Measurements from ENCODE around the gene PIK3R1.

PIK3R1 gene

DNA sequence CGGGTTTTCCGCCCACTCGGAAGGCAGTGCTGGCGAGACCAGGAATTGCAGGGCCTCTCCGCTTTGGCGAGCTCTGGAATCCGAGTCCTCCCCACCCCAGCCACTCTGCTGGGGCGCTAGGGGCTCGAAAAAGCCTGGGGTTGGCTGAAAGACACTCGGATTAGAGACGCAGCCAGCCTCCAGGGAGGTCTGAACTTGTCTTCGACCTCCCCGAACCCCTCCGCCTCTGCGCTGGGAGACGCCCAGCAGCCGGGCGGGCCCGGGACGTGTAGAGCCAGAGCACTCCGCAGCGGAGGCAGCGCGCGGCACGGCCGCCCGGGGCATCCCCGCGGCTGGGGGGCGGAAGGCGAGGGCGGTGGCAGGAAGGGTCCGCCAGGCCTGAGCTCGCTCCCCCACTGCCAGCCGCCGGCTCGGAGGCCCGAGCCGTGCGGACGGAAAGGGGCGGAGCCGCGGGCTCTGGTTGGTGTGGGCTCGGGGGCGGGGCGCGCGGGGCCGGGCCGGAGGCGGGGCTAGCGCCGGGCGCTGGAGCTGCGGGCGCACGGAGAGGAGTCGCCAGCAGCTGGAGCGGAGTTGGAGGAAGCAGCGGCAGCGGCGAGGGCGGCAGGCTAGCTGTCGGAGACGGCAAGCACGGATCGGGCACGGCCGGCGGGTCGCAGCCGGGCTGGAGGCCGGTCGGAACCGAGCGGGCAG is at the start of gene PIK3R1:
Gene PIK3R1, plus strand, starts transcription at position 549 of the 690 bp plus-strand sequence. CDS start 10,920 bp downstream, outside the sequence.
- peaks cover 14% of the 10 kb centered on the region for H3K27me3 ChIP-seq (ENCODE audit: control insufficient read depth, insufficient read depth, low read length)
- no peaks in the 10 kb centered on the region for H3K4me1 ChIP-seq (ENCODE audit: control insufficient read depth, insufficient read depth, low read length)
- H3K27ac ChIP-seq (ENCODE audit: low read length) = no peak within 1 kb of the TSS
- peak; percentile 61 for DNase-seq (ENCODE audit: low read depth, low spot score)
- no CpG with 5 or more reads among the region's 78 CpGs for WGBS (ENCODE audit: insufficient coverage, insufficient read length)
- H3K9me3 ChIP-seq (ENCODE audit: control insufficient read depth, insufficient read depth, low read length) = no peaks in the 10 kb centered on the region; the same call in 1 of the 2 replicates
- peak within 1 kb of the TSS; percentile 75 for H3K4me3 ChIP-seq (ENCODE audit: low read length)
- H3K36me3 ChIP-seq (ENCODE audit: control insufficient read depth, insufficient read depth, low read length) = no peaks in the 10 kb centered on the region

DNA sequence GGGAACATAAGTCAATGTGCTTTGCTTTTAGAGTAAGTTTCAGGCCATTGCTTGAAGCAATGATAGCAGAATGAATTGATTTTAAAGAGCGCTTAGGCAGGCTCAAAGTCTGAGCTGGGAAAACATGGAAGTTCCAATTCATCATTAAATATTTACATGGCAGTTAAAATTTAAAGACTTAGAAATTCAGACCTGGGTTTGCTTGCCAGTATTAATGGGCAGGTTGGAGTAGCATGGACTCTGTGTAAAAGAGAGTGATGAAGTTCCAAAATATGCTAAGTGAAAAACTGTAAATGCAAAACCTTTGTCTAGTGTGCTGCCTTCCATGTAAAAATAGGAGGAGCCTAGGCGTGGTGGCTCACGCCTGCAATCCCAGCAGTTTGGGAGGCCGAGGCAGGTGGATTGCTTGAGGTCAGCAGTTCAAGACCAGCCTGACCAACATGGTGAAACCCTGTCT is 48.3 kb upstream of the PIK3R1 start:
- no peaks in the 10 kb centered on the region for H3K4me1 ChIP-seq (ENCODE audit: control insufficient read depth, insufficient read depth, low read length)
- no peak for DNase-seq (ENCODE audit: low read depth, low spot score)
- no peak overlapping the region for H3K27ac ChIP-seq (ENCODE audit: low read length)
- no peaks in the 10 kb centered on the region for H3K9me3 ChIP-seq (ENCODE audit: control insufficient read depth, insufficient read depth, low read length)
- H3K4me3 ChIP-seq (ENCODE audit: low read length) = no peak overlapping the region
- no peaks in the 10 kb centered on the region for H3K27me3 ChIP-seq (ENCODE audit: control insufficient read depth, insufficient read depth, low read length)
- H3K36me3 ChIP-seq (ENCODE audit: control insufficient read depth, insufficient read depth, low read length) = no peaks in the 10 kb centered on the region
- no CpG with 5 or more reads among the region's 4 CpGs for WGBS (ENCODE audit: insufficient coverage, insufficient read length)

DNA sequence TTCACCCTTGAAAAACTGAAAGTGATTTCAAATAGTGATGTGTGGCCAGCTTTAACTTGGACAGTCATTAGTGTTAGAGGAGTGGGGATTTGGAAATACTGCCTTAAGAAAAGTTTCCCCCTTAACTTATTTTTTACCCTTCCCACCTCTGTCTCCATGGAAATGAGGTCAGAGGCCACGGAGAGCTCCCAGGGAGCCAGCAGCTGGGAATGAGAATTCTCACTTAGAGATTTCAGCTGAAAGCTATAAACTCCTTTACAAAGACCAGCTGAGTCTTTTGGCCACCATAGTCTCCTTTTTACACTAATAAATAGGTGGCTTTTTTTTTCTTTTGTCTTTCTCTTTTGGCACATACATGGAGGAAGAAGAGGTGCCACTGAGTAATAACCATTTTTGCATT is 45.7 kb upstream of the PIK3R1 start:
- H3K9me3 ChIP-seq (ENCODE audit: control insufficient read depth, insufficient read depth, low read length) = no peaks in the 10 kb centered on the region
- no peaks in the 10 kb centered on the region for H3K36me3 ChIP-seq (ENCODE audit: control insufficient read depth, insufficient read depth, low read length)
- no peak overlapping the region for H3K27ac ChIP-seq (ENCODE audit: low read length)
- H3K4me1 ChIP-seq (ENCODE audit: control insufficient read depth, insufficient read depth, low read length) = no peaks in the 10 kb centered on the region
- no peak overlapping the region for H3K4me3 ChIP-seq (ENCODE audit: low read length)
- WGBS (ENCODE audit: insufficient coverage, insufficient read length) = no CpG with 5 or more reads among the region's 1 CpG
- H3K27me3 ChIP-seq (ENCODE audit: control insufficient read depth, insufficient read depth, low read length) = no peaks in the 10 kb centered on the region
- no peak for DNase-seq (ENCODE audit: low read depth, low spot score)

DNA sequence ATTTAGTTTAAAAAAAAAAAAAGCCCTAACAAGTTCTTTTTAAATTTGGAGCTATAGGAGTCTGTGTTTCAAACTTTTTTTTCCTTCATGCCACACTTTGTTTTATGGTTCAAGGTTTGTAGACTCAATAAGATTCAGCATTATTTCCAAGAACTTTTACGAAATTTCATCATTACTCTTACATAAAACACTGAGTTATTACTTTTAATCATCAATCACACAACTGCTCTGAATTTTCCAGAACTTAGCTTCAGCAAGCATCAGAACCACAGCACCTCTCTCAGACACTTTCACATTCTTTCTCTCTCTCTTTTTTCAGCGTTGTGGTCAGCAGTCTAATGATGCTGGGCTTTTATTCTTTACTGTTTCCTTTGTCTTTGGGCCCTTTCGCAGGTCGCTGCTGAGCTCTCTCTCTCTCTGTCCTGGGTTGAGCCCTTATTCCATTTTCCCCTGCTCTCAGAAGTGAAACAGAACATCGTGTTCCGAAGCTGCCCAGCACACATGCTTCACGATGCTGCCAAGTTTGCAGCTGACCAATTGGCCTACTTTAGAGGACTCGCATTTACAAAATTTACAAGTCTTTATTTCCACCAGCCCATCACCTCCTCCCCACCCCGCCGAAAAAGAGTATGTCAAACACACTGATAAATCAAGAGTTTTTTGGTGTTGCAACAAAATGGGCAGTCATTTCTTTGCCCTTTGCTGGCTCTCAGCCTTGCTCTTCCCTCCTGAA is 44.6 kb upstream of the PIK3R1 start:
- no peaks in the 10 kb centered on the region for H3K4me1 ChIP-seq (ENCODE audit: control insufficient read depth, insufficient read depth, low read length)
- no peaks in the 10 kb centered on the region for H3K27me3 ChIP-seq (ENCODE audit: control insufficient read depth, insufficient read depth, low read length)
- H3K27ac ChIP-seq (ENCODE audit: low read length) = no peak overlapping the region
- H3K9me3 ChIP-seq (ENCODE audit: control insufficient read depth, insufficient read depth, low read length) = no peaks in the 10 kb centered on the region
- no peak overlapping the region for H3K4me3 ChIP-seq (ENCODE audit: low read length)
- H3K36me3 ChIP-seq (ENCODE audit: control insufficient read depth, insufficient read depth, low read length) = no peaks in the 10 kb centered on the region
- whole genome bisulfite sequencing (ENCODE audit: insufficient coverage, insufficient read length) = 100% methylated on average over 1 of the region's 10 CpGs
- no peak for DNase-seq (ENCODE audit: low read depth, low spot score)

DNA sequence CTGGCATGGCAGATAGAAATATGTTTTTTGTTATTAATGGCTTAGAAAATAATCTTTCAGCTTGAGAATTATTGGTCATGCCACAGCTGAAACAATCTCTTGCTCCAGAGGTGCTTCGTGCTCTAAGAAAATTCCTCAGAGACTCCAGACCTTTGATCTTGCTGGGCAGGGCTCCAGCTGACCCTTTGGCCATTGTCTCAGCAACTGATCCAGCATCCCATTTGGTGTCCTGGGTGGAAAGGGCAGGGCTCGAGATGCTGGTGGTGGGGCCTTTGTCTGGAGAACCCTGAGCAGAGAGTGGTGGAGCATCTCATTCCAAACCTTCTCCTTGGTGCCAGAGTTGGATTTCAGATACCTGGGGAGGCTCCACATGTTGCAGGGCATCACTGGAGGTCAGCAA is 43.2 kb upstream of the PIK3R1 start:
- H3K9me3 ChIP-seq (ENCODE audit: control insufficient read depth, insufficient read depth, low read length) = no peaks in the 10 kb centered on the region
- no peak overlapping the region for H3K4me3 ChIP-seq (ENCODE audit: low read length)
- no peaks in the 10 kb centered on the region for H3K27me3 ChIP-seq (ENCODE audit: control insufficient read depth, insufficient read depth, low read length)
- H3K27ac ChIP-seq (ENCODE audit: low read length) = no peak overlapping the region
- DNase-seq (ENCODE audit: low read depth, low spot score) = no peak
- no CpG with 5 or more reads among the region's 2 CpGs for WGBS (ENCODE audit: insufficient coverage, insufficient read length)
- no peaks in the 10 kb centered on the region for H3K36me3 ChIP-seq (ENCODE audit: control insufficient read depth, insufficient read depth, low read length)
- no peaks in the 10 kb centered on the region for H3K4me1 ChIP-seq (ENCODE audit: control insufficient read depth, insufficient read depth, low read length)

DNA sequence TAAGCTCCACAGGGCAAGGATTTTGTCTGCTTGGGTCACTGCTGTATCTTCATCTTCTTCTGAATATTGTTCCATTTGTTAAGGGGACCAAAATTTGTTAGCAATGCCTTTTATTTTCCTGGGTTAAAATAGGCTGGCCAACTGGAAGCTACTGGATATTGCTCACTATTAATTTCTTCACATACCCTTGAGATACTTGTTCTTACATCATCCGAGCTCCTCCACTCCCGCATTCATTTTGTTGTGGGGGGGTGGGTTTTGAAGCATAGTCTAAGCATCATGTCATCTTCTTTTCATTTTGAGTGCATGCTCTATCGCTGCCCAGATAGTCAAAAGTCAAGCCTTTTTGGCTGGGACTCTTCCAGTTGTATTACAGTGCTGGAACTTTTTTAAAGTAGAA is 42.5 kb upstream of the PIK3R1 start:
- Histone ChIP-seq H3K36me3 (ENCODE audit: control insufficient read depth, insufficient read depth, low read length) (no peaks in the 10 kb centered on the region), H3K9me3 (ENCODE audit: control insufficient read depth, insufficient read depth, low read length) (no peaks in the 10 kb centered on the region), H3K4me1 (ENCODE audit: control insufficient read depth, insufficient read depth, low read length) (no peaks in the 10 kb centered on the region; the same call in 1 of the 2 replicates), H3K4me3 (ENCODE audit: low read length) (no peak overlapping the region), H3K27me3 (ENCODE audit: control insufficient read depth, insufficient read depth, low read length) (no peaks in the 10 kb centered on the region), H3K27ac (ENCODE audit: low read length) (no peak overlapping the region)
- WGBS (ENCODE audit: insufficient coverage, insufficient read length) = no CpG with 5 or more reads among the region's 3 CpGs
- DNase-seq (ENCODE audit: low read depth, low spot score) = no peak

DNA sequence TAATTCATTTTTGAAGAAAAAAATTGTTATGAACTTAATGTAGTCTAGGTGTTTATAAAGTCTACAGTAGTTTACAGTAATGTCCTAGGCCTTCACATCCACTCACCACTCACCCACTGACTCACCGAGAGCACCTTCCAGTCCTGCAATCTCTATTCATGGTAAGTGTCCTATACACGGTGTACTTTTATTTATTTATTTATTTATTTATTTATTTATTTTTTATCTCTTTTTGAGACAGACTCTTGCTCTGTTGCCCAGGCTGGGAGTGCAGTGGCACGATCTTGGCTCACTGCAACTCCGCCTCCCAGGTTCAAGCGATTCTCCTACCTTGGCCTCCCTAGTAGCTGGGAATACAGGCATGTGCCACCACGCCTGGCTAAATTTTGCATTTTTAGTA is 39.3 kb upstream of the PIK3R1 start:
- no peaks in the 10 kb centered on the region; the same call in 1 of the 2 replicates for H3K4me1 ChIP-seq (ENCODE audit: control insufficient read depth, insufficient read depth, low read length)
- H3K27ac ChIP-seq (ENCODE audit: low read length) = no peak overlapping the region
- no peaks in the 10 kb centered on the region for H3K36me3 ChIP-seq (ENCODE audit: control insufficient read depth, insufficient read depth, low read length)
- WGBS (ENCODE audit: insufficient coverage, insufficient read length) = no CpG with 5 or more reads among the region's 6 CpGs
- H3K4me3 ChIP-seq (ENCODE audit: low read length) = no peak overlapping the region
- H3K27me3 ChIP-seq (ENCODE audit: control insufficient read depth, insufficient read depth, low read length) = no peaks in the 10 kb centered on the region
- no peak for DNase-seq (ENCODE audit: low read depth, low spot score)
- no peaks in the 10 kb centered on the region for H3K9me3 ChIP-seq (ENCODE audit: control insufficient read depth, insufficient read depth, low read length)

DNA sequence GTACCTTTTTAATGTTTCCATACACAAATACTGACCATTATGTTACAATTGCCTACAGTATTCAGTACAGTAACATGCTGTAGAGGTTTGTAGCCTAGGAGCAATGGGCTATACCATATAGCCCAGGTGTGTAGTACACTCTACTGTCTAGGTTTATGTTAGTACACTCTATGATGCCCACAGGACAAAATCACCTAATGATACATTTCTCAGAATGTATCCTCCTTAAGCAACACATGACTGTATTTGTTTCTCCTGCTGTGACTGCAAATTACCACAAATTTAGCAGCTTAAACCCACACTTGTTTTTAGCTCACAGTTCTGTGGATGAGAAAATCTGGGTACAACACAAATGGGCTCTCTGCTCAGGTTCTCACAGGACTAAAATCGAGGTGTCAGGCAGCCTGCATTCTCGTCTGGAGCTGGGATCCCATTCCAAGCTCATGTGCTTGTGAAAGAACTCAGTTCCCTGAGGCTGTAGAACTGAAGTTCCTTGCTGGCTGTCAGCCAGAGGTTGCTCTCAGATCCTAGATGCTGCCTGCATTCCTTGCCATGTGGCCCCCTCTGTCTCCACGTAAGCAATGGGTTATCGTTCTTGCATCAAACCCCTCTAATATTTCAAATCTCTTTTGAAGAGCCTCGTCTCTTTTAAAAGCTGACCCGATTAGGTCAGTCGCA is 38.6 kb upstream of the PIK3R1 start:
- Histone ChIP-seq H3K27me3 (ENCODE audit: control insufficient read depth, insufficient read depth, low read length) (no peaks in the 10 kb centered on the region), H3K4me1 (ENCODE audit: control insufficient read depth, insufficient read depth, low read length) (no peaks in the 10 kb centered on the region; the same call in 1 of the 2 replicates), H3K9me3 (ENCODE audit: control insufficient read depth, insufficient read depth, low read length) (no peaks in the 10 kb centered on the region), H3K36me3 (ENCODE audit: control insufficient read depth, insufficient read depth, low read length) (no peaks in the 10 kb centered on the region), H3K27ac (ENCODE audit: low read length) (no peak overlapping the region), H3K4me3 (ENCODE audit: low read length) (no peak overlapping the region)
- no peak for DNase-seq (ENCODE audit: low read depth, low spot score)
- WGBS (ENCODE audit: insufficient coverage, insufficient read length) = no CpG with 5 or more reads among the region's 7 CpGs

DNA sequence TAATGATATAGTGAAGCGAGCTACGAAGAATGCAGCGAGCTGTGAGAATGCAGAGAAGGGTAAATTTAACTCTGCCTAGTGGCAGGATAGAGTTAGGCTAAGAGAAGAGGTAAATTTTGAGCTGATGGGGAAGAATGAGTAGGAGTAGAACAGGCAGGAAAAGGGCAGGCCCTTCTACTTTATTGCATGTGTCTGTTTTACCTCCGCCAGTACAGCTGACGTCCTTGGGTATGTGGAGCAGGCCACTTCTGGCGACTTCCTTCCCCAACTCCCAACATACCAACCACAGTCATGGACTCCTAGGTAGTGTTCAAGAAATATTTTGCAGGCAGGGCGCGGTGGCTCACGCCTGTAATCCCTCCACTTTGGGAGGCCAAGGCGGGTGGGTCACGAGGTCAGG is 37.9 kb upstream of the PIK3R1 start:
- WGBS (ENCODE audit: insufficient coverage, insufficient read length) = no CpG with 5 or more reads among the region's 11 CpGs
- Histone ChIP-seq H3K27me3 (ENCODE audit: control insufficient read depth, insufficient read depth, low read length) (no peaks in the 10 kb centered on the region), H3K9me3 (ENCODE audit: control insufficient read depth, insufficient read depth, low read length) (no peaks in the 10 kb centered on the region; the same call in 1 of the 2 replicates), H3K27ac (ENCODE audit: low read length) (no peak overlapping the region), H3K36me3 (ENCODE audit: control insufficient read depth, insufficient read depth, low read length) (no peaks in the 10 kb centered on the region), H3K4me1 (ENCODE audit: control insufficient read depth, insufficient read depth, low read length) (no peaks in the 10 kb centered on the region; the same call in 1 of the 2 replicates), H3K4me3 (ENCODE audit: low read length) (no peak overlapping the region)
- DNase-seq (ENCODE audit: low read depth, low spot score) = no peak

DNA sequence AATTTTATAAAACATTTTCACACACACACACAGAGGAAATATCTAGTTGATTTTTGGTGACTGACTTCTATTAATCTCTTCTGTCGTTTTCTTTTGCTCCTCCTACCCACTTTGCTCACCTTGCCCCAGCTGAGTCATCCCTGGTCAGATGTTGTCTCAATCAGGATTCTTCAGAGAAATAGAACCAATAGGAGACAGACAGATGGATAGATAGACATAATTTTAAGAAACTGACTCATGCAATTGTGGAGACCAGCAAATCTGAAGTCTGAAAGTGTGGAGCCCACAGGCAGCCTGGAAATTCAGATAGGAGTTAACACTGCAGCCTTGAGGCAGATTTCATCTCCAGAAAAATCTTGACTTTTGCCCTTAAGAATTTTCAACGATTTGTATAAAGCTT is 37.0 kb upstream of the PIK3R1 start:
- Histone ChIP-seq H3K36me3 (ENCODE audit: control insufficient read depth, insufficient read depth, low read length) (no peaks in the 10 kb centered on the region), H3K4me1 (ENCODE audit: control insufficient read depth, insufficient read depth, low read length) (no peaks in the 10 kb centered on the region; the same call in 1 of the 2 replicates), H3K27ac (ENCODE audit: low read length) (no peak overlapping the region), H3K9me3 (ENCODE audit: control insufficient read depth, insufficient read depth, low read length) (no peaks in the 10 kb centered on the region; the same call in 1 of the 2 replicates), H3K4me3 (ENCODE audit: low read length) (no peak overlapping the region), H3K27me3 (ENCODE audit: control insufficient read depth, insufficient read depth, low read length) (no peaks in the 10 kb centered on the region)
- no peak for DNase-seq (ENCODE audit: low read depth, low spot score)
- WGBS (ENCODE audit: insufficient coverage, insufficient read length) = no CpG with 5 or more reads among the region's 2 CpGs
